Measurements from ENCODE around the gene NT5E. TPM values are rescaled to one million over a fixed set of nuclear protein-coding genes. Genes with fewer than 3 reads are reported as not detected.

NT5E gene
- total RNA-seq, 4 donors from 2014 or later = 18.7 to 26.1 (median 23.2) TPM

DNA sequence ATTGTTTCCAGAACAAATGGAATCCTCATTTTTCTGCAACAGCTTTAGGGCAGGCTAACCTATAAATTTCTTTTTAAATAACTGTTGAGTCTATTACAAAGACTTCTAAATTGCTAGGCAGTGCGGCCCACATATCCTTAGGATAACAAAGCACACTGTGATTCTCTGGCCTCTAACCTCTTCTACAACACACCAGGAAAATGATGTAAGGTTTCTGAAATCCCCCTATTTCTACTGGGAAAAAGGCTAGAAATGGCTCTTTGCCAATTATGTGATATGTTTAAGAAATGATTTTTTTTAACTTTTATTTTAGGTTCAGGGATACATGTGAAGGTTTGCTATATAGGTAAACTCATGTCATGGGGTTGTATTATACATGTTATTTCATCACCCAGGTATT lies 17.3 kb upstream of the NT5E start:
- 80 to 100% methylated on average over 1 of the region's 1 CpG for WGBS, 2 donors (ENCODE audit: low coverage in 1 of 2)
- H3K27ac ChIP-seq = no peak overlapping the region
- TF ChIP-seq POLR2A (IDR thresholded peaks at IDR 0.05) (no peak), POLR2AphosphoS5 (IDR thresholded peaks at IDR 0.05) (no peak), EP300 (IDR thresholded peaks at IDR 0.05) (no peak)
- TF ChIP-seq, protein P1, sequence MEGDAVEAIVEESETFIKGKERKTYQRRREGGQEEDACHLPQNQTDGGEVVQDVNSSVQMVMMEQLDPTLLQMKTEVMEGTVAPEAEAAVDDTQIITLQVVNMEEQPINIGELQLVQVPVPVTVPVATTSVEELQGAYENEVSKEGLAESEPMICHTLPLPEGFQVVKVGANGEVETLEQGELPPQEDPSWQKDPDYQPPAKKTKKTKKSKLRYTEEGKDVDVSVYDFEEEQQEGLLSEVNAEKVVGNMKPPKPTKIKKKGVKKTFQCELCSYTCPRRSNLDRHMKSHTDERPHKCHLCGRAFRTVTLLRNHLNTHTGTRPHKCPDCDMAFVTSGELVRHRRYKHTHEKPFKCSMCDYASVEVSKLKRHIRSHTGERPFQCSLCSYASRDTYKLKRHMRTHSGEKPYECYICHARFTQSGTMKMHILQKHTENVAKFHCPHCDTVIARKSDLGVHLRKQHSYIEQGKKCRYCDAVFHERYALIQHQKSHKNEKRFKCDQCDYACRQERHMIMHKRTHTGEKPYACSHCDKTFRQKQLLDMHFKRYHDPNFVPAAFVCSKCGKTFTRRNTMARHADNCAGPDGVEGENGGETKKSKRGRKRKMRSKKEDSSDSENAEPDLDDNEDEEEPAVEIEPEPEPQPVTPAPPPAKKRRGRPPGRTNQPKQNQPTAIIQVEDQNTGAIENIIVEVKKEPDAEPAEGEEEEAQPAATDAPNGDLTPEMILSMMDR (IDR thresholded peaks at IDR 0.05) = no peak
- no peak for ATAC-seq
- no peak overlapping the region for H3K4me3 ChIP-seq
- no peaks in the 10 kb centered on the region for H3K4me1 ChIP-seq
- peaks cover 0 to 7% (median 0%) of the 10 kb centered on the region in 3 donors for H3K9me3 ChIP-seq
- H3K36me3 ChIP-seq = no peaks in the 10 kb centered on the region
- H3K27me3 ChIP-seq = no peaks in the 10 kb centered on the region

DNA sequence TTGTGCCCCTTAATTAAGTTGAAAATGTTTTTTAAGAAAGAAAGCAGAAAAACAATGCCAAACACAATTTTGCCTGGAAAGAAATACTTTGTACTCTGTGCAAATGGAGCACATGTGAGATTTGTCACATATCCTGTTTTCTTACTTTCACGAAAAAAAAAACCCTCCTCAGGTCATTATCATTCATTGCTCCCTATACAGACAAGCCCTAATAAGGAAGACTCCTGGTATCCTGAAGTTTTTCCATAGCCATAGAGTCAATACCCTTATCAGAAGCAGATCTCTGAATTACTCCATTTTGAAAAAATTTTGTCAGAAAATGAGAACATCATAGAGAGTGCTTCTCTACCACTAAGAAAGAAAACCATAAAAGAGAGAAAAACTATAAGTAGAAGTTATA lies 14.0 kb upstream of the NT5E start:
- peaks cover 0 to 5% (median 0%) of the 10 kb centered on the region in 3 donors for H3K9me3 ChIP-seq
- H3K4me3 ChIP-seq = no peak overlapping the region
- H3K36me3 ChIP-seq = no peaks in the 10 kb centered on the region
- no peak for ATAC-seq
- H3K4me1 ChIP-seq = no peaks in the 10 kb centered on the region
- peak overlapping the region in 2 of 4 donors; percentile 32 to 33 for H3K27ac ChIP-seq
- 25 to 47% methylated on average over 1 of the region's 1 CpG for WGBS, 2 donors (ENCODE audit: low coverage in 1 of 2)
- TF ChIP-seq POLR2AphosphoS5 (IDR thresholded peaks at IDR 0.05) = no peak
- no peak for TF ChIP-seq POLR2A (IDR thresholded peaks at IDR 0.05)
- no peak for TF ChIP-seq EP300 (IDR thresholded peaks at IDR 0.05)
- TF ChIP-seq, protein P1 (IDR thresholded peaks at IDR 0.05) = no peak
- H3K27me3 ChIP-seq = no peaks in the 10 kb centered on the region

DNA sequence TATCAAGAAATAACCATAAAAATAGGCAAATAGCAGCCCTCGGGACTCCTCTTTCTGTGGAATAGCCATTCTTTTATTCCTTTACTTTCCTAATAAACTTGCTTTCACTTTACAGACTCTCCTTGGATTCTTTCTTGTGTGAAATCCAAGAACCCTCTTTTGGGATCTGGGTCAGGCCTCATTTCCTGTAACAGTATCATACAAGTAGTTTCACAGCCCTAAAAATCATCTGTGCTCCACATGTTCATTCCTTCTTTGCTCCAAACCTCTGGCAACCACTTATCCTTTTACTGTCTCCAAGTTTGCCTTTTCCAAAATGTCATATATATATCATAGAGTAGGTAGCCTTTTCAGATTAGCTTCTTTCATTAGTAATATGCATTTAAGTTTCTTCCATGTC lies 13.5 kb upstream of the NT5E start:
- no peak for ATAC-seq
- TF ChIP-seq EP300 (IDR thresholded peaks at IDR 0.05) = no peak
- peak; percentile 16 for TF ChIP-seq POLR2AphosphoS5 (IDR thresholded peaks at IDR 0.05)
- TF ChIP-seq, protein P1 (IDR thresholded peaks at IDR 0.05) = no peak
- no peak for TF ChIP-seq POLR2A (IDR thresholded peaks at IDR 0.05)
- Histone ChIP-seq H3K9me3 (peaks cover 0 to 5% (median 0%) of the 10 kb centered on the region in 3 donors), H3K27ac (peak overlapping the region in 2 of 4 donors; percentile 32 to 33), H3K27me3 (no peaks in the 10 kb centered on the region), H3K4me3 (no peak overlapping the region), H3K36me3 (no peaks in the 10 kb centered on the region), H3K4me1 (no peaks in the 10 kb centered on the region)
- WGBS, 2 donors (ENCODE audit: low coverage in 1 of 2) = 58 to 65% methylated on average over 1 of the region's 1 CpG

DNA sequence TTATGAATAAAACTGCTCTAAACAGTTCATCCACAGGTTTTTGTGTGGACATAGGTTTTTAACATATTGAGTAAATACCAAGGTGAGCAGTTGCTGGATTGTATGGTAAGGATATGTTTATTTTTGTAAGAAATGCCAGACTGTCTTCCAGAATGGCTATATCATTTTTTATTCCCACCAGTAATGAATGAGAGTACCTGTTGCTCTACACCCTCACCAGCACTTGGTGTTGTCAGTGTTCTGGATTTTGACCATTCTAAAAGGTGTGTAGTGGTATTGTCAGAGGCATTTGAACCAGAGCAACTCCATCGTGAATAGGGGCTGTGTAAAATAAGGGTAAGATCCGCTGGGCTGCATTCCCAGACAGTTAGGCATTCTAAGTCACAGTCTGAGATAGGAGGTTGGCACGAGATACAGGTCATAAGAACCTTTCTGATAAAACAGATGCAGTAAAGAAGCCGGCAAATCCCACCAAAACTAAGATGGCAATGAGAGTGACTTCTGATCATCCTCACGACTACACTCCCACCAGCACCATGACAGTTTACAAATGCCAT lies 12.9 kb upstream of the NT5E start:
- H3K9me3 ChIP-seq = peaks cover 0 to 5% (median 0%) of the 10 kb centered on the region in 3 donors
- ATAC-seq = no peak
- TF ChIP-seq POLR2A (IDR thresholded peaks at IDR 0.05) (no peak), EP300 (IDR thresholded peaks at IDR 0.05) (no peak), POLR2AphosphoS5 (IDR thresholded peaks at IDR 0.05) (no peak)
- TF ChIP-seq, protein P1 (IDR thresholded peaks at IDR 0.05) = no peak
- no peak overlapping the region for H3K27ac ChIP-seq
- no peak overlapping the region for H3K4me3 ChIP-seq
- WGBS, 2 donors (ENCODE audit: low coverage in 1 of 2) = 77 to 100% methylated on average over 1 to 5 of the region's 5 CpGs
- H3K4me1 ChIP-seq = no peaks in the 10 kb centered on the region
- no peaks in the 10 kb centered on the region for H3K27me3 ChIP-seq
- no peaks in the 10 kb centered on the region for H3K36me3 ChIP-seq
